ENCODE data around the gene DEUP1.

DNA sequence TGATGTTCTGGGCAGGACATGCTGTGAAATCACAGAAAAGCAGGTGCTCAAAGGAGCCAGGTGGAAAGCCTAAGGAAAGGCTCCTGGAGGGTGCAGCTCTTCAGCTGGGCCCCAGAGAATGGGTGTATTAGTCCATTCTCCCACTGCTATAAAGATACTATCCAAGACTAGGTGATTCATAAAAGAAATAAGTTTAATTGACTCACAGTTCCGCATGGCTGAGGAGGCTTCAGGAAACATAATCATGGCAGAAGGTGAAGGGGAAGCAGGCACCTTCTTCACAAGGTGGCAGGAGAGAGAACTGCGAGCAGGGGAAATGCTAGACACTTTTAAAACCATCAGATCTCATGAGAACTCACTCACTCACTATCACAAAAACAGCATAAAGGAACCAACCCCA, 43.1 kb upstream of the DEUP1 start:
- TF ChIP-seq, protein P1, sequence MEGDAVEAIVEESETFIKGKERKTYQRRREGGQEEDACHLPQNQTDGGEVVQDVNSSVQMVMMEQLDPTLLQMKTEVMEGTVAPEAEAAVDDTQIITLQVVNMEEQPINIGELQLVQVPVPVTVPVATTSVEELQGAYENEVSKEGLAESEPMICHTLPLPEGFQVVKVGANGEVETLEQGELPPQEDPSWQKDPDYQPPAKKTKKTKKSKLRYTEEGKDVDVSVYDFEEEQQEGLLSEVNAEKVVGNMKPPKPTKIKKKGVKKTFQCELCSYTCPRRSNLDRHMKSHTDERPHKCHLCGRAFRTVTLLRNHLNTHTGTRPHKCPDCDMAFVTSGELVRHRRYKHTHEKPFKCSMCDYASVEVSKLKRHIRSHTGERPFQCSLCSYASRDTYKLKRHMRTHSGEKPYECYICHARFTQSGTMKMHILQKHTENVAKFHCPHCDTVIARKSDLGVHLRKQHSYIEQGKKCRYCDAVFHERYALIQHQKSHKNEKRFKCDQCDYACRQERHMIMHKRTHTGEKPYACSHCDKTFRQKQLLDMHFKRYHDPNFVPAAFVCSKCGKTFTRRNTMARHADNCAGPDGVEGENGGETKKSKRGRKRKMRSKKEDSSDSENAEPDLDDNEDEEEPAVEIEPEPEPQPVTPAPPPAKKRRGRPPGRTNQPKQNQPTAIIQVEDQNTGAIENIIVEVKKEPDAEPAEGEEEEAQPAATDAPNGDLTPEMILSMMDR (IDR thresholded peaks at IDR 0.05; ENCODE audit: insufficient read depth, low read length, poor library complexity, severe bottlenecking), result no peak
- TF ChIP-seq EZH2phosphoT487 (conservative IDR thresholded peaks at IDR 0.05; ENCODE audit: low read length), result no peak
